Measurements from ENCODE around the gene HHIPL1.

HHIPL1 gene

GRCh38 chr14:99644723-99645544, at the start of gene HHIPL1:
Gene HHIPL1 (plus strand): TSS chr14:99645129. CDS start chr14:99645208, 79 bp downstream.
- no peak for DNase-seq

GRCh38 chr14:99595524-99595923, 49.4 kb upstream of the HHIPL1 start:
- DNase-seq, result no peak

- no peak for DNase-seq
These were observed 48.8 kb upstream of the HHIPL1 start for GRCh38 chr14:99596071-99596627.

- DNase-seq, result no peak
These were observed 48.2 kb upstream of the HHIPL1 start for GRCh38 chr14:99596772-99597171.

GRCh38 chr14:99597911-99598600, 46.9 kb upstream of the HHIPL1 start:
- no peak for DNase-seq

DNA sequence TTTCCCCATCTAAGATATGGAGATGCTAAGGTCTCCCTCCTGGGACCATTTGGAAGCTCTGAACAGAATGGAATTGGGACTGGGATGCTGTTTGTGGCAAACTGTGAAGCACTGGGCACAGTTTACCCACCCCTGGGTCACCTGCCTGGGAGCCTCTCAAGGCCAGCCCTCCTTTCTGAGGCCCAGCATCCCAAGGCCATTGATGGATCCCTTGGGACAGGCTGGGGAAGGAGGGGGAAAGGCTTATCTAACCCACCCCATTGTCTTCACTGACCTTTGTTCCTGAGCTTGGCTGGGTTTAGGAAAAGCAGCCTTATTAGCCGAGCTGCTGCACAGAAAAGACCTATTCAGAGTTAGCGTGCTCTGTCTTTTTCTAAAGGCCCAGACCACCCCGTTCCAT, 46.2 kb upstream of the HHIPL1 start:
- DNase-seq, result no peak

DNA sequence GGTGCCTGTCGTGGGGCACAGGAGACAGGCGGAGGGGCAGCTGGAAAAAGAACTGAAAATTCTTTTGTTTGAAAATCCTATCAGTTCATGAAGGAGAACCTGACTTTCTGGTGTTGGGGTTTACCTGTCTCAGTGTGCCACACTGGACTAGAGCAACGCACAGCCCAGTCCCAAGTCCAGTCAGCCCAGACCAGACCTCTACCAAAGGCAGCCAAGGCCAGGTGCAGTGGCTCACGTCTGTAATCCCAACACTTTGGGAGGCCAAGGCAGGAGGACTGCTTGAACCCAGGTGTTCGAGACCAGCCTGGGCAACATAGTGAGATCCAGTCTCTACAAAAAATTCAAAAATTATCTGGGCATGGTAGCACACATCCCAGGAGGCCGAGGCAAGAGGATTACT, 45.5 kb upstream of the HHIPL1 start:
- DNase-seq, result no peak

GRCh38 chr14:99600232-99600888, 44.6 kb upstream of the HHIPL1 start:
- DNase-seq, result no peak

GRCh38 chr14:99601361-99601831, 43.5 kb upstream of the HHIPL1 start:
- no peak for DNase-seq

DNA sequence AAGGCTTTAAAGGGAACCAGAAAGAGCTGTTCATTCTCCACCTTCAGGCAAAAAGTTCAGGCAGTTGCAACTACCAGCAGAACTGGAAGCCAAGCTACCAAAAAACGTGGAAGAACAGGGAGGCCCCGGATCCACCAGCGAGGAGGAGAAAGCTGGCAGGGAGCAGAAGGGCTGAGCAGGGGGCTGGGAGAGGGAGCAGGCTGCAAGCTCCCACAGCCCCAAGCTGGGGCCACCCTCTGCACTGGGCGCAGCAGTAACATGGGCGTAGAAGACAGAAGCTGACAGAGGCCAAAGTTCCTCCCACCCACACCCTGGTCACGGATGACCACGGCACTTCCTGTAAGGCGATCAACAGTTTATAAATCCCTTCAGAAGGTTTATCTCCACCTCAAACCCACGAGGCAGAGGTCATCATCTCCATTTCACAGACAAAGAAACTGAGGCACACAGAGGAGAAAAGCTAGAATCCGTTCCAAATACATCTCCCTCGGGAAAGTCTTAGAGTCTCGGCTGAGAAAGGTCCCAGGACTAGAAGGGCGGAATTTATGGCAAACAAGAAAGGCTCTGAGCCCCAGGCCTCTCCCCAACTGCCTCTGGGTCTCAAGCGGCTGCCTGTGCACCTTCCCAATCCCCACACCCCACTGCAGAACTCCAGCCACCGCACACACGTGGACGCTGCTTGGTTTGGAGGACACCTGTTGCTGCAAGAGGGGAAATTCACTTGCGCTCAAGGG, 42.7 kb upstream of the HHIPL1 start:
- DNase-seq, result no peak

DNA sequence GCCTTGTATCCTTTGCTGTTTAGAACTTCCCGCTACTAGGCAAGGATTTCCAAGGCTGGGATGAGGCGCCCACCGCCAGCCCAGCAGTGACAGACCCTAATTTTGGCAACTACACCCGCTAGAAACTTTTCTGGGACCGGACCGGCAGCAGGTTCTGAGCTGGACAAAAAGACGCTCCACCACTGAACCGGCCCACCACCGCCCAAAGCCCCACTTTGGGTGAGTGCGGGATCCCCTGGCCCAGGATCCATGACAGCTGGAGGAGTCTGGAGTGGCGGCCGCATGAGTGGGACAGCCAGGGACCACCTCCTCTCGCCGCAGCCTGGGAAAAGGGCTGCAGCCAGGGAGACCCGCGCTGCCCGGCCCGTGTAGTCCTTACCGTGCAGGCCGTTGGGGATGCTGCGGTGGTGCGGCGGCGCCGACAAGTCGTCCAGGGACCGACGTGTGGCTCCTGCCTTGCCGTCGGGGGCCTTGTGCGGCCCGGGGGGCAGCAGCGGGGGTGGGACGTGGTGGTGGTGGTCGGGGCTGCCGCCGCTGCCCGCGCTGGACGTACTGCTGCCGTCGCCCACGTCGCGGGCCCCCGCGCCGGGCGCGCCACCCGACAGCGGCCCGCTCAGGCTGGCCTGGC, 42.0 kb upstream of the HHIPL1 start:
- no peak for DNase-seq

DNA sequence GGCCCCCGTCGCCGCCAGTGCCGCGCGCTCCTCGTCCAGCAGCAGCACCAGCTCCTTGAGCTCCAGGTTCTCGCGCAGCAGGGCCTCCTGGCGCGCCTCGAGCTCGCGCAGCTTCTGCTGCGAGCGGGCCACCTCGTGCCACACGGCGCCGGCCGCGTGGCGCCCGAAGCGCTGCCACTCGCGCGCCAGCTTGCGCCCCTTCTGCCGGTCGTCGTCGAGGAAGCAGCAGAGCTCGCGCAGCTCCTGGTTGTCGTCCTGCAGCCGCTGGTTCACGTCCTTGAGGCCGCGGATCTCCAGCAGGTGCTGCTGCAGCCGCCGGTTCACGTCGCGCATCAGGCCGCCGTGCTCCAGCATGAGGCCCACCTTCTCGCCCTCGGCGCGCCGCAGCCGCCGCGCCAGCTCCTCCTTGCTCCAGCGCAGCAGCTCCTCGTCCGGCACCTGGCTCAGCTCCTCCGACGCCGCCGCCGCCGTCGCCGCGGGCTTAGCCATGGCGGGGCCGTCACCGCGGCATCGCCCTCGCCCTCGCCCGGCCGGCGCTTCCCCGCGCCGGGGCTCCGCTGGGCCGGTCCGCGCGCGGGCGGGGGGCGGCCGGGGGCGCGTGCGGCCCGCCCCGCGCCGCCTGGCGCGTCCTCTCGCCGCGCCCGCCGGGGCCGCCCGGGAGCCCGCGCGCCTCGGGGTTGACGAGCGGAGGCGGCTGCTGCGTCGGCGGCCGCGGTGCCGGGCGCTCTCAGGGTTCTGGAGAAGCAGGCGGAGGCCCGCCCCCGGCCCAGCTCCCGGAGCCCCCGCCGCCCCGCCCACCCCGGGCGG, 41.3 kb upstream of the HHIPL1 start, which contains the start of gene CCDC85C:
Gene CCDC85C, minus strand, starts transcription at position 737 of the 807 bp plus-strand sequence. Its CDS starts 248 bp downstream, at position 489.
- peak in 2 of 4 experiments; percentile 27 to 41 for DNase-seq

GRCh38 chr14:99604278-99604765, 40.6 kb upstream of the HHIPL1 start:
- DNase-seq, result peak; percentile 88 to 97 (median 92)

GRCh38 chr14:99604766-99605298, 40.1 kb upstream of the HHIPL1 start:
- DNase-seq, result no peak

GRCh38 chr14:99605299-99605961, 39.5 kb upstream of the HHIPL1 start:
- peak; percentile 50 to 73 (median 61) for DNase-seq

DNA sequence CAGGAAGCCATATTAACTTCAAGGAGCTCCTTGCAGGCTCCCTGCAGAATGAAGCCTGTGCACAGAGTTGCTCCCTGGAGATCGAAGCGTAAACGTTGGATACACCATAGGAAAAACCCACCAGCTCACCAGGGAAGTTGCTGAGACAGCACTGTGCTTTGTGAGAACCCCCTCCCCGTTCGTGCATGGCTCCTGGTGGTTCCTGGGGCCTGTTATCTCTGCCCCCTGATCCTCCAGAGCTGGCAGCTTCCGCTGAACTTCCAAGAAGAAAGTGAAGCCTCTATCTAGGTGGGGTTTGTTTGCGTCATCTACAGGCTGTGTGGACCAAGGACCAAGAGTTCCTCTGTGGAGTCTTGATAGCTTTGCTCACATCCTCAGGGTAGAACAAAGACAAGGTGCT, 38.6 kb upstream of the HHIPL1 start:
- no peak for DNase-seq

GRCh38 chr14:99608591-99608990, 36.3 kb upstream of the HHIPL1 start:
- DNase-seq, result no peak

GRCh38 chr14:99609245-99610170, 35.4 kb upstream of the HHIPL1 start:
- DNase-seq, result no peak

- DNase-seq, result no peak
These were observed 33.3 kb upstream of the HHIPL1 start for GRCh38 chr14:99611646-99612045.

Measured in activated CD4-positive, CD25-positive, alpha-beta regulatory T cell (primary cell).